Trophoblast cell (in vitro differentiated cells and primary cell): ENCODE data around the gene TWIST2.

Experiments
- DNase-seq, 2 donors: peaks; one replicate each; pipeline ENCODE4 v3.0.0-alpha.2; 2016
- H2AFZ ChIP-seq: 2 replicates; pipeline ENCODE4 v1.6.1; 2013; ENCODE audit warnings: low read length, moderate library complexity, mild to moderate bottlenecking; ENCODE audit not compliant: insufficient read depth, poor library complexity
- H2AK5ac ChIP-seq: 2 replicates; pipeline ENCODE4 v1.6.1; 2013; ENCODE audit warnings: mild to moderate bottlenecking, low read length
- H2BK120ac ChIP-seq: 2 replicates; pipeline ENCODE4 v1.6.1; 2013; ENCODE audit warnings: low read length, mild to moderate bottlenecking, moderate library complexity; ENCODE audit not compliant: insufficient read depth, poor library complexity
- H2BK12ac ChIP-seq: 2 replicates; pipeline ENCODE4 v1.6.1; 2013; ENCODE audit warnings: mild to moderate bottlenecking, low read length, moderate library complexity
- H2BK5ac ChIP-seq: 2 replicates; pipeline ENCODE4 v1.6.1; 2013; ENCODE audit warnings: low read length, low read depth, moderate library complexity, mild to moderate bottlenecking; ENCODE audit not compliant: poor library complexity
- H3K14ac ChIP-seq: 2 replicates; pipeline ENCODE4 v1.6.1; 2013; ENCODE audit warnings: mild to moderate bottlenecking, low read length
- H3K18ac ChIP-seq: 2 replicates; pipeline ENCODE4 v1.6.1; 2013; ENCODE audit warnings: mild to moderate bottlenecking, low read length
- H3K23ac ChIP-seq: 2 replicates; pipeline ENCODE4 v1.6.1; 2013; ENCODE audit warnings: low read length
- H3K27ac ChIP-seq: 2 replicates; pipeline ENCODE4 v1.5.1; 2013; ENCODE audit warnings: low read depth, mild to moderate bottlenecking, inconsistent platforms, low read length, moderate library complexity
- H3K27me3 ChIP-seq: 2 replicates; pipeline ENCODE4 v1.6.1; 2013; ENCODE audit warnings: inconsistent platforms, mild to moderate bottlenecking, low read length, moderate library complexity; ENCODE audit not compliant: insufficient read depth
- H3K36me3 ChIP-seq, 2 experiments: 1 replicate in 1 of 2; 2 replicates in 1 of 2; pipeline ENCODE4 v1.6.1; 2013; ENCODE audit warnings: low read length in 2 of 2, mild to moderate bottlenecking in 2 of 2, moderate library complexity in 1 of 2; ENCODE audit not compliant: insufficient read depth in 2 of 2, control insufficient read depth in 1 of 2
- H3K4ac ChIP-seq: 2 replicates; pipeline ENCODE4 v1.6.1; 2013; ENCODE audit warnings: low read depth, mild to moderate bottlenecking, low read length, moderate library complexity
- H3K4me1 ChIP-seq, 2 experiments: 1 replicate in 1 of 2; 2 replicates in 1 of 2; pipeline ENCODE4 v1.6.1; 2013; ENCODE audit warnings: low read length in 2 of 2, mild to moderate bottlenecking in 2 of 2, moderate library complexity in 1 of 2; ENCODE audit not compliant: insufficient read depth in 2 of 2, control insufficient read depth in 1 of 2
- H3K4me2 ChIP-seq: 2 replicates; pipeline ENCODE4 v1.6.1; 2013; ENCODE audit warnings: inconsistent platforms, mild to moderate bottlenecking, low read length, moderate library complexity
- H3K4me3 ChIP-seq: 2 replicates; pipeline ENCODE4 v1.5.1; 2013; ENCODE audit warnings: mild to moderate bottlenecking, low read depth, low read length, inconsistent platforms
- H3K79me1 ChIP-seq: one replicate; pipeline ENCODE4 v1.6.1; 2013; ENCODE audit warnings: low read length
- H3K79me2 ChIP-seq: 2 replicates; pipeline ENCODE4 v1.6.1; 2013; ENCODE audit warnings: low read length, mild to moderate bottlenecking; ENCODE audit not compliant: control insufficient read depth, insufficient read depth, poor library complexity
- H3K9ac ChIP-seq: 2 replicates; pipeline ENCODE4 v1.6.1; 2013; ENCODE audit warnings: mild to moderate bottlenecking, low read length
- H3K9me3 ChIP-seq: 2 replicates; pipeline ENCODE4 v1.6.1; 2013; ENCODE audit warnings: low read depth, mild to moderate bottlenecking, control low read depth, inconsistent platforms, low read length; ENCODE audit not compliant: insufficient read depth
- H4K12ac ChIP-seq: 2 replicates; pipeline ENCODE4 v1.6.1; 2013; ENCODE audit warnings: low read depth, mild to moderate bottlenecking, low read length, moderate library complexity
- H4K8ac ChIP-seq: 2 replicates; pipeline ENCODE4 v1.6.1; 2013; ENCODE audit warnings: low read depth, mild to moderate bottlenecking, low read length, moderate library complexity
- H4K91ac ChIP-seq: one replicate; pipeline ENCODE4 v1.6.1; 2013; ENCODE audit warnings: low read depth, mild to moderate bottlenecking, low read length, moderate library complexity
- WGBS: extraction: QIAGEN DNeasy Blood & Tissue Kit; methylation state at CpG from one replicate; pipeline ENCODE4 v1.1.7; 2013; ENCODE audit warnings: missing lambda C conversion rate; ENCODE audit not compliant: insufficient read length, insufficient coverage; ENCODE audit errors: extremely low coverage; 5-methylcytosine and 5-hydroxymethylcytosine counted together

The TWIST2 gene

DNA sequence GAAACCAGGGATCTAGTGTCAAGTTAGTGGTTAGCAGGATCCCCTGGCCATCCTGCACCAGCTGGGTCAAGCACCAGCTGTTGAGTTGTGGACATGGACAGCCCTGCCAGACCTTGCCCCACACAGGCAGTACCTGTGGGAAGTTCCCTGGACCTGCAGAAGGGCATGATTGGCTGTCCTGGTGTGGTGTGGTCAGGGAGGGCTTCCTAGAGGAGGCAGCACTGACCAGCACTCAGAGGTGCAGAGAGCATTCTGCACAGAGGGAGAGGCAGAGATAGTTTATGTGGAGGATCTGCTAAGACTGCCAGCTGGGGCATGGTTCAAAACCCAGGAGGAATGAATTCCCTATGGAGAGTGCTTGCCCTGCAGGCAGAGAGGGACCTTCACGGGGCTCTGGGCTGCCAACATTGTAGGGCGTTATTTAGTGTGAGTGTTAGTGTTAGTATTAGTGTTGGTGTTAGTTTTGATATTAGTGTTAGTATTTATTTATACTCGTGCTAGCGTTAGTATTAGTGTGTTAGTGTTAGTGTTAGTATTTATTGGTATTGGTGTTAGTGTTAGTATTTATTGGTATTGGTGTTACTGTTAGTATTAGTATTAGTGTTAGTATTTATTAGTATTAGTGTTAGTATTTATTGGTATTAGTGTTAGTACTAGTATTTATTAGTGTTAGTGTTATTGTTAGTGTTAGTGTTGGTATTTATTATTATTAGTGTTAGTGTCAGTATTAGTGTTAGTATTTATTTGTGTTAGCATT lies 31.9 kb downstream of the TWIST2 start:
- H3K18ac ChIP-seq: no peak overlapping the region
- H3K14ac ChIP-seq: no peak overlapping the region
- WGBS: 100% methylated on average over 2 of the region's 4 CpGs
- H3K36me3 ChIP-seq: no peaks in the 10 kb centered on the region
- H2BK5ac ChIP-seq: no peak overlapping the region
- H3K4me2 ChIP-seq: no peak overlapping the region
- no peak overlapping the region for H3K4me3 ChIP-seq
- no peak overlapping the region for H4K12ac ChIP-seq
- no peaks in the 10 kb centered on the region for H3K79me1 ChIP-seq
- H3K23ac ChIP-seq: no peak overlapping the region
- H3K27me3 ChIP-seq: peaks cover 2% of the 10 kb centered on the region
- H3K9ac ChIP-seq: no peak overlapping the region
- H3K27ac ChIP-seq: no peak overlapping the region
- no peak overlapping the region for H2AFZ ChIP-seq
- no peak overlapping the region for H2BK120ac ChIP-seq
- no peak overlapping the region for H2AK5ac ChIP-seq
- DNase-seq: no peak
- H3K4me1 ChIP-seq: no peaks in the 10 kb centered on the region
- no peak overlapping the region for H4K91ac ChIP-seq
- H3K4ac ChIP-seq: no peak overlapping the region
- H3K79me2 ChIP-seq: no peaks in the 10 kb centered on the region
- no peaks in the 10 kb centered on the region for H3K9me3 ChIP-seq
- no peak overlapping the region for H2BK12ac ChIP-seq
- H4K8ac ChIP-seq: no peak overlapping the region

- H2AFZ ChIP-seq: no peak overlapping the region
- no peak overlapping the region for H4K12ac ChIP-seq
- H3K4me1 ChIP-seq: no peaks in the 10 kb centered on the region
- no peak overlapping the region for H2BK12ac ChIP-seq
- no peak overlapping the region for H3K4me2 ChIP-seq
- no peak for DNase-seq
- no peak overlapping the region for H3K18ac ChIP-seq
- no peaks in the 10 kb centered on the region for H3K79me1 ChIP-seq
- no peak overlapping the region for H3K23ac ChIP-seq
- H3K4me3 ChIP-seq: no peak overlapping the region
- no peak overlapping the region for H3K14ac ChIP-seq
- H3K79me2 ChIP-seq: no peaks in the 10 kb centered on the region
- no peaks in the 10 kb centered on the region for H3K36me3 ChIP-seq
- no peak overlapping the region for H2BK5ac ChIP-seq
- H3K4ac ChIP-seq: no peak overlapping the region
- H3K9me3 ChIP-seq: no peaks in the 10 kb centered on the region
- no peak overlapping the region for H2AK5ac ChIP-seq
- no peak overlapping the region for H4K8ac ChIP-seq
- no peak overlapping the region for H2BK120ac ChIP-seq
- no CpG with 5 or more reads among the region's 7 CpGs for WGBS
- no peak overlapping the region for H4K91ac ChIP-seq
- no peak overlapping the region for H3K9ac ChIP-seq
- peaks cover 2% of the 10 kb centered on the region for H3K27me3 ChIP-seq
- H3K27ac ChIP-seq: no peak overlapping the region
These were observed 33.6 kb downstream of the TWIST2 start for GRCh38 chr2:238881353-238882081.

GRCh38 chr2:238882082-238882755 lies 34.3 kb downstream of the TWIST2 start:
- Histone ChIP-seq H3K9me3 (no peaks in the 10 kb centered on the region), H3K4me1 (no peaks in the 10 kb centered on the region), H3K27ac (no peak overlapping the region), H4K8ac (no peak overlapping the region), H2AK5ac (no peak overlapping the region), H3K14ac (no peak overlapping the region), H3K36me3 (no peaks in the 10 kb centered on the region), H4K91ac (no peak overlapping the region), H2BK120ac (no peak overlapping the region), H3K27me3 (peaks cover 2% of the 10 kb centered on the region), H3K4me2 (no peak overlapping the region), H3K18ac (no peak overlapping the region), H3K79me2 (no peaks in the 10 kb centered on the region), H3K79me1 (no peaks in the 10 kb centered on the region), H3K23ac (no peak overlapping the region), H3K4me3 (no peak overlapping the region), H3K4ac (no peak overlapping the region), H2BK5ac (no peak overlapping the region), H2BK12ac (no peak overlapping the region), H3K9ac (no peak overlapping the region), H2AFZ (no peak overlapping the region), H4K12ac (no peak overlapping the region)
- no peak for DNase-seq
- no CpG with 5 or more reads among the region's 6 CpGs for WGBS

DNA sequence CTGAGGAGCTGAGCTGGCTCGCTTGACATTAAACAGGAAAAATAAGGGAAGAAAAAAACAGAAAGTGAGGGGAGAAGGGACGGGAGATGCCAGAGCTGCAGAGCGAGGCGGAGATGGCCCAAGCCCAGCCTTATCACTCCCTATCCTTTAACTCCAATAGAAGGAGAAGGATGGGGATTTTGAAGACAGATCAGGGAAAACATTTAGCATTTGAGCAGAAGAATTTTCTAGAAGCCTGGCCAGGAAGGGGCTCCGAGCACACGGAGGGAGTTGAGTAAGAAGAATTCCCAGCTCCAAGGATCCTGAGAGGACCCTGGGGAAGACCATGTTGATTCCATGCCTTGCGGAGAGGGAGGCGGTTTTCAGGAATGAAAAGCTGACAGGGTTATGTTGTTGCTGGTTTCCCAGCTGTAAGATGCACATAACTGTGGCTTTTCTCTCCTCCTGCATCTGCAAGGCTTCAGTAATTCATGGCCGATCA lies 35.6 kb downstream of the TWIST2 start:
- H3K4ac ChIP-seq: no peak overlapping the region
- no peaks in the 10 kb centered on the region for H3K36me3 ChIP-seq
- no CpG with 5 or more reads among the region's 9 CpGs for WGBS
- H3K23ac ChIP-seq: no peak overlapping the region
- no peak overlapping the region for H3K9ac ChIP-seq
- no peak overlapping the region for H2BK5ac ChIP-seq
- no peak overlapping the region for H2BK120ac ChIP-seq
- H3K27me3 ChIP-seq: peaks cover 2% of the 10 kb centered on the region
- no peaks in the 10 kb centered on the region for H3K9me3 ChIP-seq
- H3K4me2 ChIP-seq: no peak overlapping the region
- H3K4me3 ChIP-seq: no peak overlapping the region
- no peak for DNase-seq
- H4K91ac ChIP-seq: no peak overlapping the region
- no peak overlapping the region for H4K12ac ChIP-seq
- no peaks in the 10 kb centered on the region for H3K4me1 ChIP-seq
- H2BK12ac ChIP-seq: no peak overlapping the region
- no peaks in the 10 kb centered on the region for H3K79me2 ChIP-seq
- no peak overlapping the region for H3K14ac ChIP-seq
- no peak overlapping the region for H3K27ac ChIP-seq
- no peaks in the 10 kb centered on the region for H3K79me1 ChIP-seq
- no peak overlapping the region for H4K8ac ChIP-seq
- no peak overlapping the region for H2AK5ac ChIP-seq
- H2AFZ ChIP-seq: no peak overlapping the region
- H3K18ac ChIP-seq: no peak overlapping the region
